ENCODE results near the gene ABLIM2.

The ABLIM2 gene

GRCh38 chr4:8158710-8159536, at the start of gene ABLIM2:
TSS of gene ABLIM2 (minus strand) at chr4:8158813. CDS start at chr4:8158689, 124 bp downstream.
- DNase-seq, result peak; percentile 79

DNA sequence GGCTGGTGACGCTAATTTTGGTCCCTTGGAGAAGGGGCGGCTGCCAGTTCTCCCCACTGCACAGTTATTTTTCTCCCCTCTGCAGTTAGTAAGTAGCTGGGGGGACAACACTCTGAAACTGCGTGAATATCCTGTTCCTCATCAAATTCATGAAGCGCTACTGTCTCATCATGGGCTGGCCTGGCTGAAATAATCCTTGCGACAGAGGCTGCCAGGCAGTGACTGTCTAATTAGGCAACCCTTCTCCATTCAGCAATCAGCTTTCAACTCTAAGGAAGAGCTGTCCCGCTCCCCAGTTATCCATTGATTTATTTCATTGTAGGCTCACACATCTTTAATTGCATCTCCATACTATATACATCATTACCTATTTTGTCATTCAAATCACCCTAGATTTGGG, 48.7 kb upstream of the ABLIM2 start:
- no peak for DNase-seq

GRCh38 chr4:8205749-8206611, 47.4 kb upstream of the ABLIM2 start:
- no peak for DNase-seq

DNA sequence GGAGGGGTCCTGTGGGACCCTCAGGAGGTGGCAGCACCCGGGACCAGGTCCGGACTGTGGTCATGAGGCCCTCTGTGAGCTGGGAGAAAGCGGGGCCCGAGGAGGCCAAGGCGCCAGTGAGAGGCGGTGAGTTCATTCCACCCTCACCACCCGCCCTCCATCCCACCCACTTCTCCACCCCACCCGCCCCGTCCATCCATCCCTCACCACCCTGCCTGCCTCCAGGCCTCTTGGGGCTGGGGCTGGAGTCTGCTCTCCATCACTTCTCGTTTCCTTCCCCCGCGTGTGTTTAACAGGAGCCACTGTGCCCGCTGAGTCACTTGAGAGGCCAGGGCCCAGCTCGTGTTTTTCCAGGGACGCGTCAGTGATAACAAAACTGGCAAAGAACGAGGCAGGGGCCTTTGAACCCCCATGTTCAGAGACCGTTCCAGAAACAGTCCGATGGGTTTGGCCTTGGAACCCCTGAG, 46.7 kb upstream of the ABLIM2 start:
- no peak for DNase-seq

GRCh38 chr4:8204576-8205227, 46.1 kb upstream of the ABLIM2 start:
- DNase-seq, result no peak

DNA sequence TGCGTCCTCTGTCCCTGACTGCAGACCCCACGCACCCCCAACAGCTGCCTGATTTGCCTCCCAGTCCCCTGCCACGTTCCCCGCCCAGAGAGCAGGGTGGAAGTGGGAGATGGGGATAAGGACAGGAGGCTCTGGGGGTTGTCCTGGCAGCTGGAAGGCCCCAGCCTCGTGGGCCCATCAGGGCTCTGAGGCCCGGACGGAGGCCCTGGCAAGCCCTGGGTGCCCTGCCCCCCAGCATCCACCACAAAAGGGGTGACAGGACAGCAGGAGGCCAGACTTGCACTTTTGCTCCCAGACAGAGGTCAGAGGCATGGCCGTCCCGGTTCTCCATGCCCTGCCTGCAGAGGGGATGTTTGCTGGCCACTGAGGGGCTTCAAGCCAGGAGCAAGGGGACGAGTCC, 45.2 kb upstream of the ABLIM2 start:
- no peak for DNase-seq

DNA sequence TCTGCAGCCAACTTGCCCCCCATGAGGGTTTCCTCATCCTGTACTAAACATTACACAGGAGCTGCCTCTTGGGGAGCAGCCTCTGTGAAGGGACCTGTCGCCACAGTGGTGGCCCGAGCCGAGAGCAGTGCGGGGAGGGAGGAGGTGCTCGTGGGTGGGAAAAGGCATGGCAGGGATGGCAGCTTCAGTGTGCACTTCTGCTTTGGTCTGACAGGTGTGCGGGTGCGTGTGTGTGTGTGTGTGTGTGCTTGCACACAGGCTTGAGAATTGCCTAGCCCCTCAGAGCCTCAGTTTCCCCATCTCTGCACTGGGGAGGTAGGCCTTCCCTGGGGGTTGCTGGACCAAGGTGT, 44.4 kb upstream of the ABLIM2 start:
- DNase-seq, result no peak

GRCh38 chr4:8202108-8203051, 43.8 kb upstream of the ABLIM2 start:
- no peak for DNase-seq

DNA sequence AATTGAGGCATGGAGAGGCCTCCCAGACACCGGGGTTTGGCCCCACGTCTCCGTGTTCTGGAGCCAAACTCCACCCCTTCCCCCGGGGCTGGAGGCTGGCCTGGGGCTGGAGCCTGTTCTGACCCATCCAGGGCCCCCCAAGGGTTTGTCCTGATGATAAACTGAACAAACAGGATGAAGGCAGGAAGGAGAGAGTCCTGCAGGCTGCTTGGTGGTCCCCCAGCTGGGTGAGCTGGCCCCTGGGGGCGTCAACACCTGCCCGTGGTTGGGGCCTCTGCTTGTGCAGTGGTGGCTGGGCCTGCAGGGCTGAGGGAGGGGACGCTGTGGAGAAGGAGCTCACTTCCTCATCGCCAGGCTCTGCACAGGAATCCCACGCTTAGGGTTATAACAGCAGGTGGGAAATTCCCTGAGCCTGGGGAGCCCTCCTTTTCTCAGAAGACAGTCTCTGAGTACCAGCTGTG, 42.7 kb upstream of the ABLIM2 start:
- no peak for DNase-seq

GRCh38 chr4:8200302-8200975, 41.8 kb upstream of the ABLIM2 start:
- no peak for DNase-seq

GRCh38 chr4:8199594-8200301, 41.1 kb upstream of the ABLIM2 start:
- no peak for DNase-seq

DNA sequence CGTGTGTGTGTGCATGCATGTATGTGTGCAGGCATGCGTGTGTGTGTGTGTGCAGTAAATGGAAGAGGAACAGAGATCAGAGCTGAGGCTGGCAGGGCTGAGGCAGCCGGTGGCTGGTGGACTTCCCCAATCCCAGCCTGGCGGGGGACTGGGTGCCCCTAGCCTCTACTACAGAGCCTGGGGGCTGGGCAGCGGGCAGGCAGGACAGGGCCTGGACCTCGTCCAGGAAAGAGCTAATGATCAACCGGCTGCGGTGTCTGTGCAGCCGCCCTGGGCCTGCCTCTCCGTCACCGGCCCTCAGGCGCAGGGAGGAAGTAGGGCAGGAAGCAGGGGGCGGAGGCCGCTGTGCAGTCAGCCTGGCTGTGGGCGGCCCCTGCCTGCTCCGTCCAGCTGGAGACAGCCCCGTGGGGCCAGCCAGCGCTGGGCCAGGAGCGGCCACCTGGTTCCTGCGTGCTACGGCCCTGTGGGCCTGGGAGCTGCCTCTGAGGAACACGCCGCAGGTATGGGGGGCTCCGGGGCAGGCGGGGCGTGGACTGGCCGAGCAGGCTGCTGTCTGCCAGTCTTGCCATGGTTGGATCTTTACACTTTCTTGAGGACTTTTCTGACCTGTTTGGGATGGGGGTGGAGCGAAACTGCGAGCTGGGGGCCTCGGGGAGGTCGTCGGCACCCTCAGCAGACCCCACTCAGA, 40.4 kb upstream of the ABLIM2 start, which contains the start of gene SH3TC1:
SH3TC1 (plus strand) TSS at position 385 of the 688 bp plus-strand sequence. CDS start 5,905 bp downstream, outside the sequence.
- DNase-seq, result peak; percentile 71

DNA sequence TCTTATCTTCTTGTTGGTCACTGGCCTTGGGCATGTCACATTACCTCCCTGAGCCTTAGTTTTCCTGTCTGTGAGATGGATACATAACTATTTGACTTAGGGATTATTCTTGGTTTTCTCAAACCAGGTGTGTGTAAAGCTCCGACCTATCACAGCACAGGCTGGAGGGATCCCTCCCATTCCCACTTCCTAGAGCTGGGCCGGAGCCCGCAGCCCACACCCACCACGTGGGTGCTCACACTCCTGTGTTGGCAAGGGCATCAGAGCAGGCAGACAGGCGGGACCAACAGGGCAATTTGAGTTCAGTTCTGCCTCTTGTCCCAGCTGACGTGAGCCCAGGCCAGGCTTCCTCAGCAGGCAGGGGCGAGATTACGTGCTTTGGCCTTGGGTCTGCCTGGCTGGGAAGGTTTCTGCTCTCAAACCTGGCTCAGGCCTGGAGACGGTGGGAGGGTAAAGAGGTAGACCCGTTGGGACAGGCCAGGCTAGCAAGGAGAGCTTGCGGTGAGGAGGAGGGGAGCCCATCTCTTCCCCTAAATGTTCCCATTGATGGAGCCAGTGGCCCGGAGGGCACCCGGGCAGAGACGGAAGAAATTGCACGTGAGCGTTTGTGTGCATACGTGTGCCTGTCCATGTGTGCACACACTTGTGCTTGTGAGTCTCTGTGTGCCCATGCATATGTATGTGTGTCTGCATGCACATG, 39.7 kb upstream of the ABLIM2 start:
- no peak for DNase-seq

DNA sequence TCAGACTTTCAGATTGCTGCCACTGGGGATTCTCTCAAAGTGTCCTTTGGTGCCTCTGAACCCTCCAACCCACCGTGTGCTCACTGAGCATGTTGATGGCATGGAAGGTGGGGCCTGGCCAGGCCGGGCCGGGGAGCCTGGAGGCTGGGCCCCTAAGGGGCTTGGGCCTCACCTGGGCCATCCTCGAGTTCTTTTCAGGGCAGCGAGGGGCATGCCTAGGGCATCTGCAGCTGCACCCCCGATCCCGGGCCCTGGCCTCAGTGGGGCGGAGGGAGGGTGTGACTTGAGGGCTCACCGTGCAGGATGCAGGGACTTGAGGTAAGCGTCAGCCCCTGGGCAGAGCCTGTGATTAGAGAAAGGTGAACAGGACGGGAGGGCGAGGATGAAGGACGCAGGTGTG, 38.9 kb upstream of the ABLIM2 start:
- DNase-seq, result no peak

GRCh38 chr4:8195841-8196458, 37.3 kb upstream of the ABLIM2 start:
- no peak for DNase-seq

DNA sequence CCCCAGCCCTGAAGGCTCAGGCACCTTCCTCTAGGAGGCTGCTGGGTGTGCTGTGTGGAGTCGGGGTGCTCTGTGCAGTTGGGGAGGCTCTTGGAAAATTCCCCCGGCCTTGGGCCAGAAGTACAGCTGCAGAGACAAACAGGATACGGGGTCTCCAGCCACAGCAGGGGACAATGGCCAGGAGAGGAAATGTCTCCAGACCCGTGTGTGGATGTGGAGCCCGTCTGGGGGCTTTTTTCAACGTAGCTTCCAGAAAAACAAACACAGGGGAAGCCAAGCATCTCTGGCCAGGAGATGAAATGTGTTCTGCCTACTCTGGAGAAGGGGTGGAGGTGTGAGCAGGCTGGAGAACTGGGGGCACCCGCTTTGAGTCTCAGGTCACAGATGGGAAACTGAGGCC, 36.8 kb upstream of the ABLIM2 start:
- DNase-seq, result no peak

GRCh38 chr4:8194306-8195242, 36.0 kb upstream of the ABLIM2 start:
- DNase-seq, result no peak

Data from cortex of kidney (tissue), 1 donor.